MM.1S (cell line): ENCODE results near the gene RNASEH2A.
"Not testable (repeated sequence)": the region's sequence is repeated elsewhere in the genome, so short reads cannot be mapped to it uniquely, and the experiment has no call there.

Experiments
- EZH2 ChIP-seq: fragments of 300-600 bp; sonication (generic); optimal IDR thresholded peaks from 2 replicates; pipeline ENCODE3; 2017; ENCODE audit warnings: low read depth, mild to moderate bottlenecking, antibody characterized with exemption, low read length, mixed read lengths
- EZH2phosphoT487 ChIP-seq: fragments of 300-600 bp; sonication (generic); IDR thresholded peaks from 2 replicates; pipeline ENCODE4 v1.6.1; 2018; ENCODE audit warnings: antibody characterized with exemption, low read length
- TF ChIP-seq, protein P1 (sequence below): fragments of 300-600 bp; sonication (generic); IDR thresholded peaks from 2 replicates; pipeline ENCODE4 v1.5.1; 2016; ENCODE audit warnings: antibody characterized with exemption, low read length, mixed read lengths

DNA sequence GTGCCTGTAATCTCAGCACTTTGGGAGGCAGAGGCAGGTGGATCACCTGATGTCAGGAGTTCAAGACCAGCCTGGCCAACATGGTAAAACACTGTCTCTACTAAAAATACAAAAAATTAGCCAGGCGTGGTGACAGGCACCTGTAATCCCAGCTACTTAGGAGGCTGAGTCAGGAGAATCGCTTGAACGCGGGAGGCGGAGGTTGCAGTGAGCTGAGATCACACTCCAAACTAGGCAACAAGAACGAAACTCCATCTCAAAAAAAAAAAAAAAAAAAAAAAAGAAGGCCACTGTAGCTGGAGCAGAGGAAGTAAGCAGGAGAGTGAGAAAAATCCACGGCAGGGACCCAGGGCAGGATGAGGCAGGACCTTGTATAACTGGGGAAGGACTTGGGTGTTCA lies 40.2 kb downstream of the RNASEH2A start:
- TF ChIP-seq, protein P1, sequence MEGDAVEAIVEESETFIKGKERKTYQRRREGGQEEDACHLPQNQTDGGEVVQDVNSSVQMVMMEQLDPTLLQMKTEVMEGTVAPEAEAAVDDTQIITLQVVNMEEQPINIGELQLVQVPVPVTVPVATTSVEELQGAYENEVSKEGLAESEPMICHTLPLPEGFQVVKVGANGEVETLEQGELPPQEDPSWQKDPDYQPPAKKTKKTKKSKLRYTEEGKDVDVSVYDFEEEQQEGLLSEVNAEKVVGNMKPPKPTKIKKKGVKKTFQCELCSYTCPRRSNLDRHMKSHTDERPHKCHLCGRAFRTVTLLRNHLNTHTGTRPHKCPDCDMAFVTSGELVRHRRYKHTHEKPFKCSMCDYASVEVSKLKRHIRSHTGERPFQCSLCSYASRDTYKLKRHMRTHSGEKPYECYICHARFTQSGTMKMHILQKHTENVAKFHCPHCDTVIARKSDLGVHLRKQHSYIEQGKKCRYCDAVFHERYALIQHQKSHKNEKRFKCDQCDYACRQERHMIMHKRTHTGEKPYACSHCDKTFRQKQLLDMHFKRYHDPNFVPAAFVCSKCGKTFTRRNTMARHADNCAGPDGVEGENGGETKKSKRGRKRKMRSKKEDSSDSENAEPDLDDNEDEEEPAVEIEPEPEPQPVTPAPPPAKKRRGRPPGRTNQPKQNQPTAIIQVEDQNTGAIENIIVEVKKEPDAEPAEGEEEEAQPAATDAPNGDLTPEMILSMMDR, result not testable (repeated sequence)
- TF ChIP-seq EZH2phosphoT487, EZH2: not testable (repeated sequence)
